KMS-11 (cell line): Measurements from ENCODE around the gene ERI3.

Experiments used
- H2AFZ ChIP-seq: fragments of 200-600 bp; sonication (generic); 2 replicates; pipeline ENCODE4 v1.6.1; 2016; ENCODE audit warnings: antibody characterized with exemption, mixed run types, low read depth
- H3K27ac ChIP-seq: fragments of 200-600 bp; sonication (generic); 2 replicates; pipeline ENCODE4 v1.6.1; 2016; ENCODE audit warnings: mild to moderate bottlenecking, mixed run types
- H3K27me3 ChIP-seq: fragments of 200-600 bp; sonication (generic); 2 replicates; pipeline ENCODE4 v1.6.1; 2017; ENCODE audit warnings: mild to moderate bottlenecking, low read depth, mixed run types, moderate library complexity; ENCODE audit not compliant: insufficient read depth
- H3K36me3 ChIP-seq: fragments of 200-600 bp; sonication (generic); 2 replicates; pipeline ENCODE4 v1.6.1; 2017; ENCODE audit warnings: mild to moderate bottlenecking, mixed run types; ENCODE audit not compliant: insufficient read depth
- H3K4me1 ChIP-seq: fragments of 200-600 bp; sonication (generic); 2 replicates; pipeline ENCODE4 v1.6.1; 2016; ENCODE audit warnings: mild to moderate bottlenecking, low read depth, mixed run types; ENCODE audit not compliant: poor library complexity, severe bottlenecking
- H3K4me2 ChIP-seq: fragments of 200-600 bp; sonication (generic); 2 replicates; pipeline ENCODE4 v1.7.0; 2016; ENCODE audit warnings: mild to moderate bottlenecking, mixed run types
- H3K4me3 ChIP-seq: fragments of 200-600 bp; sonication (generic); IDR thresholded peaks from 2 replicates; pipeline ENCODE4 v1.6.1; 2017; ENCODE audit warnings: low read depth, low read length, mixed read lengths; ENCODE audit not compliant: insufficient read depth
- H3K79me2 ChIP-seq: fragments of 200-600 bp; sonication (generic); 2 replicates; pipeline ENCODE4 v1.6.1; 2016; ENCODE audit warnings: low read depth, mixed run types; ENCODE audit not compliant: insufficient read depth
- H3K9ac ChIP-seq: fragments of 200-600 bp; sonication (generic); 2 replicates; pipeline ENCODE4 v1.6.1; 2016; ENCODE audit warnings: mild to moderate bottlenecking, mixed run types
- H4K20me1 ChIP-seq: fragments of 200-600 bp; sonication (generic); 2 replicates; pipeline ENCODE4 v1.6.1; 2016; ENCODE audit warnings: mild to moderate bottlenecking, mixed run types; ENCODE audit not compliant: insufficient read depth
- CTCF ChIP-seq: fragments of 200-600 bp; sonication (generic); conservative IDR thresholded peaks from 2 replicates; pipeline ENCODE4 v1.6.1; 2017; ENCODE audit warnings: low read depth, mild to moderate bottlenecking, antibody characterized with exemption, low read length, moderate library complexity, mixed read lengths

Gene ERI3

GRCh38 chr1:44217809-44218410 is 137.1 kb downstream of the ERI3 start:
- H3K27me3 ChIP-seq, result no peaks in the 10 kb centered on the region
- H3K4me1 ChIP-seq, result peaks cover 46% of the 10 kb centered on the region
- no peak overlapping the region; the same call in 1 of the 2 replicates for H3K4me2 ChIP-seq
- H3K36me3 ChIP-seq, result no peaks in the 10 kb centered on the region
- no peak overlapping the region for H3K27ac ChIP-seq
- H2AFZ ChIP-seq, result no peak overlapping the region
- H4K20me1 ChIP-seq, result no peaks in the 10 kb centered on the region
- no peaks in the 10 kb centered on the region for H3K79me2 ChIP-seq
- TF ChIP-seq CTCF, result peak; percentile 89
- no peak overlapping the region for H3K4me3 ChIP-seq
- H3K9ac ChIP-seq, result no peak overlapping the region

GRCh38 chr1:44213222-44214112 is 141.6 kb downstream of the ERI3 start, which contains the start of gene DMAP1:
DMAP1 (plus strand) TSS chr1:44213471; CDS start chr1:44213754, 283 bp downstream.
- peak within 1 kb of the TSS; percentile 48; the same call in 1 of the 2 replicates for H3K9ac ChIP-seq
- H4K20me1 ChIP-seq, result no peaks in the 10 kb centered on the region
- peak within 1 kb of the TSS; percentile 87 for H3K4me2 ChIP-seq
- no peaks in the 10 kb centered on the region for H3K36me3 ChIP-seq
- H3K27ac ChIP-seq, result peak within 1 kb of the TSS; percentile 19; the same call in 1 of the 2 replicates
- peak within 1 kb of the TSS; percentile 84 for H2AFZ ChIP-seq
- H3K4me3 ChIP-seq, result no peak within 1 kb of the TSS
- TF ChIP-seq CTCF, result no peak
- peaks cover 36% of the 10 kb centered on the region for H3K4me1 ChIP-seq
- no peaks in the 10 kb centered on the region for H3K79me2 ChIP-seq
- no peaks in the 10 kb centered on the region for H3K27me3 ChIP-seq

- Histone ChIP-seq H2AFZ (peak overlapping the region; percentile 84), H3K79me2 (no peaks in the 10 kb centered on the region), H3K9ac (peak overlapping the region; percentile 48; the same call in 1 of the 2 replicates), H3K4me3 (no peak overlapping the region), H3K27me3 (no peaks in the 10 kb centered on the region), H3K4me2 (peak overlapping the region; percentile 87), H3K27ac (peak overlapping the region; percentile 19; the same call in 1 of the 2 replicates), H3K4me1 (peaks cover 30% of the 10 kb centered on the region), H3K36me3 (no peaks in the 10 kb centered on the region), H4K20me1 (no peaks in the 10 kb centered on the region)
- TF ChIP-seq CTCF, result no peak
These were observed 142.5 kb downstream of the ERI3 start for GRCh38 chr1:44212355-44213221.

GRCh38 chr1:44210595-44210994 is 144.5 kb downstream of the ERI3 start:
- H3K36me3 ChIP-seq, result no peaks in the 10 kb centered on the region
- TF ChIP-seq CTCF, result no peak
- H4K20me1 ChIP-seq, result no peaks in the 10 kb centered on the region
- no peaks in the 10 kb centered on the region for H3K27me3 ChIP-seq
- H2AFZ ChIP-seq, result no peak overlapping the region
- no peak overlapping the region for H3K4me3 ChIP-seq
- no peaks in the 10 kb centered on the region for H3K79me2 ChIP-seq
- H3K9ac ChIP-seq, result no peak overlapping the region
- peaks cover 16% of the 10 kb centered on the region for H3K4me1 ChIP-seq
- H3K27ac ChIP-seq, result no peak overlapping the region
- H3K4me2 ChIP-seq, result no peak overlapping the region
